Fibroblast of lung (primary cell): ENCODE results near the gene CP. TPM values are rescaled to one million over a fixed set of nuclear protein-coding genes. Genes with fewer than 3 reads are reported as not detected.
"Not testable (repeated sequence)": the region's sequence is repeated elsewhere in the genome, so short reads cannot be mapped to it uniquely, and the experiment has no call there.

ENCODE experiments used
- DNase-seq, 2 donors: peaks; one replicate each; pipeline versions ENCODE4 v3.0.0 to v3.0.0-alpha.2; 2010; ENCODE audit warnings: low read depth in 2 of 2
- H2AFZ ChIP-seq: 2 replicates; pipeline ENCODE4 v1.5.1; 2012; ENCODE audit warnings: low read length, control low read depth, inconsistent platforms
- H3K27ac ChIP-seq: 2 replicates; pipeline ENCODE4 v1.5.1; 2011; ENCODE audit warnings: low read length, control low read depth; ENCODE audit not compliant: insufficient read depth
- H3K27me3 ChIP-seq: 2 replicates; pipeline ENCODE4 v1.5.1; 2011; ENCODE audit warnings: mild to moderate bottlenecking, low read length; ENCODE audit not compliant: control insufficient read depth, insufficient read depth
- H3K36me3 ChIP-seq: 2 replicates; pipeline ENCODE4 v1.5.1; 2011; ENCODE audit warnings: low read length; ENCODE audit not compliant: control insufficient read depth, insufficient read depth
- H3K4me1 ChIP-seq: 2 replicates; pipeline ENCODE4 v1.5.1; 2011; ENCODE audit warnings: low read length; ENCODE audit not compliant: control insufficient read depth, insufficient read depth; ENCODE audit errors: extremely low read depth
- H3K4me2 ChIP-seq: 2 replicates; pipeline ENCODE4 v1.5.1; 2011; ENCODE audit warnings: low read length, control low read depth; ENCODE audit not compliant: insufficient read depth; ENCODE audit errors: extremely low read depth
- H3K4me3 ChIP-seq, 4 experiments: fragments of 200-600 bp in 1 of 4; sonication (generic) in 1 of 4; replicated peaks in 1 of 4; 2 replicates each; pipeline ENCODE4 v1.5.1; 2011 to 2016; ENCODE audit warnings: low read length in 4 of 4, low read depth in 3 of 4, mild to moderate bottlenecking in 3 of 4, control low read depth in 2 of 4, inconsistent platforms in 1 of 4, mixed read lengths in 1 of 4; ENCODE audit not compliant: insufficient read depth in 1 of 4; ENCODE audit errors: control extremely low read depth in 1 of 4
- H3K79me2 ChIP-seq: 2 replicates; pipeline ENCODE4 v1.5.1; 2012; ENCODE audit warnings: mild to moderate bottlenecking, low read length, inconsistent platforms; ENCODE audit not compliant: control insufficient read depth, insufficient read depth
- H3K9ac ChIP-seq: 2 replicates; pipeline ENCODE4 v1.5.1; 2011; ENCODE audit warnings: mild to moderate bottlenecking, low read length, control low read depth; ENCODE audit not compliant: insufficient read depth
- H3K9me3 ChIP-seq: 2 replicates; pipeline ENCODE4 v1.5.1; 2012; ENCODE audit warnings: low read depth, low read length; ENCODE audit not compliant: control insufficient read depth, insufficient read depth
- H4K20me1 ChIP-seq: 2 replicates; pipeline ENCODE4 v1.5.1; 2011; ENCODE audit warnings: low read length; ENCODE audit not compliant: control insufficient read depth, insufficient read depth; ENCODE audit errors: extremely low read depth
- CTCF ChIP-seq, 2 donors: IDR thresholded peaks in 1 of 2; conservative IDR thresholded peaks in 1 of 2; 1 replicate in 1 of 2; 2 replicates in 1 of 2; pipeline ENCODE4 v1.5.1; 2011 to 2012; ENCODE audit warnings: low read length in 2 of 2, control low read depth in 1 of 2, inconsistent platforms in 1 of 2, low read depth in 1 of 2, mild to moderate bottlenecking in 1 of 2
- EZH2 ChIP-seq: IDR thresholded peaks from 2 replicates; pipeline ENCODE4 v1.5.1; 2012; ENCODE audit warnings: low read length, control low read depth, mild to moderate bottlenecking; ENCODE audit errors: missing control alignments
- polyA plus RNA-seq, 2 donors: library from polyadenylated mRNA; depleted of rRNA in 1 of 2; stranded (reverse) in 1 of 2; unstranded in 1 of 2; fragments of >200 nt; gene quantifications; 2 replicates each; pipeline ENCODE4 v1.2.1, GENCODE V29; 2011 to 2012; ENCODE audit warnings: missing spikeins in 1 of 2
- total RNA-seq: library from RNA; depleted of rRNA; stranded (reverse); fragments of >200 nt; gene quantifications from 2 replicates; pipeline ENCODE4 v1.2.1, GENCODE V29; 2014

Gene CP
- total and polyA plus RNA-seq, 2 donors (not counting 1 experiment from before 2014, with no cell fraction given) = 0.03 TPM; not detected in 1

GRCh38 chr3:149199474-149199873 lies 22.2 kb downstream of the CP start:
- no peaks in the 10 kb centered on the region for H4K20me1 ChIP-seq
- H3K4me1 ChIP-seq = peaks cover 2% of the 10 kb centered on the region
- no peak overlapping the region for H3K4me2 ChIP-seq
- peak; percentile 61 to 67 for DNase-seq
- TF ChIP-seq CTCF (conservative IDR thresholded peaks at IDR 0.05 in 1 of 2, IDR thresholded peaks at IDR 0.05 in 1 of 2; ENCODE audit: low read depth in 1 of 2, low read length in 2 of 2) = no peak
- no peak for TF ChIP-seq EZH2
- no peaks in the 10 kb centered on the region for H3K9me3 ChIP-seq
- no peaks in the 10 kb centered on the region for H3K27me3 ChIP-seq
- no peak overlapping the region for H3K4me3 ChIP-seq
- H2AFZ ChIP-seq = no peak overlapping the region
- H3K79me2 ChIP-seq = no peaks in the 10 kb centered on the region
- H3K9ac ChIP-seq = no peak overlapping the region
- no peaks in the 10 kb centered on the region for H3K36me3 ChIP-seq
- no peak overlapping the region for H3K27ac ChIP-seq

GRCh38 chr3:149198611-149199010 lies 23.0 kb downstream of the CP start:
- H3K27ac ChIP-seq = no peak overlapping the region
- no peaks in the 10 kb centered on the region for H4K20me1 ChIP-seq
- no peaks in the 10 kb centered on the region for H3K79me2 ChIP-seq
- no peak for TF ChIP-seq CTCF (conservative IDR thresholded peaks at IDR 0.05 in 1 of 2, IDR thresholded peaks at IDR 0.05 in 1 of 2; ENCODE audit: low read depth in 1 of 2, low read length in 2 of 2)
- no peak for TF ChIP-seq EZH2
- H3K4me2 ChIP-seq = peak overlapping the region; percentile 20
- peak in 1 of 2 donors; percentile 82 for DNase-seq
- H2AFZ ChIP-seq = no peak overlapping the region
- no peaks in the 10 kb centered on the region for H3K27me3 ChIP-seq
- H3K9ac ChIP-seq = no peak overlapping the region
- no peaks in the 10 kb centered on the region for H3K9me3 ChIP-seq
- H3K4me3 ChIP-seq = no peak overlapping the region
- no peaks in the 10 kb centered on the region for H3K36me3 ChIP-seq
- peaks cover 2% of the 10 kb centered on the region for H3K4me1 ChIP-seq

GRCh38 chr3:149197669-149198068 lies 24.0 kb downstream of the CP start:
- Histone ChIP-seq H2AFZ (peak overlapping the region; percentile 34), H3K4me2 (peak overlapping the region; percentile 3), H3K9me3 (no peaks in the 10 kb centered on the region), H3K27ac (no peak overlapping the region), H3K36me3 (no peaks in the 10 kb centered on the region), H4K20me1 (no peaks in the 10 kb centered on the region), H3K27me3 (no peaks in the 10 kb centered on the region), H3K4me1 (peaks cover 2% of the 10 kb centered on the region), H3K79me2 (no peaks in the 10 kb centered on the region), H3K4me3 (peak overlapping the region in 1 of 4 experiments; percentile 38), H3K9ac (no peak overlapping the region)
- no peak for TF ChIP-seq EZH2
- no peak for TF ChIP-seq CTCF (conservative IDR thresholded peaks at IDR 0.05 in 1 of 2, IDR thresholded peaks at IDR 0.05 in 1 of 2; ENCODE audit: low read depth in 1 of 2, low read length in 2 of 2)
- no peak for DNase-seq

DNA sequence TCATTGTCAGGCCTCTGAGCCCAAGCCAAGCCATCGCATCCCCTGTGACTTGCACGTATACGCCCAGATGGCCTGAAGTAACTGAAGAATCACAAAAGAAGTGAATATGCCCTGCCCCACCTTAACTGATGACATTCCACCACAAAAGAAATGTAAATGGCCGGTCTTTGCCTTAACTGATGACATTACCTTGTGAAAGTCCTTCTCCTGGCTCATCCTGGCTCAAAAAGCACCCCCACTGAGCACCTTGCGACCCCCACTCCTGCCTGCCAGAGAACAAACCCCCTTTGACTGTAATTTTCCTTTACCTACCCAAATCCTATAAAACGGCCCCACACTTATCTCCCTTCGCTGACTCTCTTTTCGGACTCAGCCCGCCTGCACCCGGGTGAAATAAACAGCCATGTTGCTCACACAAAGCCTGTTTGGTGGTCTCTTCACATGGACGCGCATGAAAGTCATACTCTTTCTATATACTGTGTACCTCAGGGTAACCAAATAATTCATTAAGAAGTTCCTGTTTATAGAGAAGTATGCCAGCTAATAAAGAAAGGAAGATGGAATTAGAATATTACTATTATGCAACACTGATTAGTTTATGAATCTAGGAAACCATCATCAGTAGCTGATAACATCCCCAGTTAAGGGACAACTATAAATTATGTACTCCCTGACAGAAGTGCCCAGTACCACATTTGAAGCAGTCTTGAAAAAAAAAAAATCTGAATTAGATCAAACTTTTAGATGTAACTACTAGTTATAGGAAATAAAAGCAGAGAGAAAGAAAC lies 24.6 kb downstream of the CP start:
- not testable (repeated sequence) for H3K27me3 ChIP-seq, H2AFZ ChIP-seq, H3K27ac ChIP-seq, H3K4me1 ChIP-seq, H3K36me3 ChIP-seq, H4K20me1 ChIP-seq, H3K79me2 ChIP-seq, H3K9ac ChIP-seq, DNase-seq, H3K9me3 ChIP-seq
- Histone ChIP-seq H3K4me3 (peak overlapping the region in 1 of 4 experiments; percentile 38), H3K4me2 (peak overlapping the region; percentile 3)
